Measurements from ENCODE around the gene CDC42BPB.

GRCh38 chr14:102909911-102910310, 147.4 kb downstream of the CDC42BPB start:
- TF ChIP-seq EZH2phosphoT487 (IDR thresholded peaks at IDR 0.05; ENCODE audit: insufficient read depth, low read depth): no peak
- no peak for TF ChIP-seq EZH2 (IDR thresholded peaks at IDR 0.05; ENCODE audit: insufficient read depth, poor library complexity, severe bottlenecking)

All from GM23248 (cell line).